IPS-18a (cell line): ENCODE measurements around the gene GASK1B.

ENCODE experiments used
- H3K27ac ChIP-seq: one replicate; pipeline ENCODE4 v1.5.1; 2013; ENCODE audit warnings: low read length
- H3K27me3 ChIP-seq: one replicate; pipeline ENCODE4 v1.6.1; 2013; ENCODE audit warnings: mild to moderate bottlenecking, low read length; ENCODE audit not compliant: control insufficient read depth, insufficient read depth
- H3K36me3 ChIP-seq: one replicate; pipeline ENCODE4 v1.6.1; 2013; ENCODE audit warnings: low read depth, low read length; ENCODE audit not compliant: control insufficient read depth
- H3K4me1 ChIP-seq: one replicate; pipeline ENCODE4 v1.6.1; 2013; ENCODE audit warnings: low read depth, low read length; ENCODE audit not compliant: control insufficient read depth
- H3K4me3 ChIP-seq: one replicate; pipeline ENCODE4 v1.5.1; 2013; ENCODE audit warnings: low read length
- H3K9ac ChIP-seq: one replicate; pipeline ENCODE4 v1.6.1; 2013; ENCODE audit warnings: mild to moderate bottlenecking, low read length, moderate library complexity
- H3K9me3 ChIP-seq: one replicate; pipeline ENCODE4 v1.6.1; 2013; ENCODE audit warnings: low read depth, low read length; ENCODE audit not compliant: control insufficient read depth

Gene GASK1B

GRCh38 chr4:158179465-158179864 lies 6.6 kb upstream of the GASK1B start:
- H3K4me3 ChIP-seq = no peak overlapping the region
- no peaks in the 10 kb centered on the region for H3K36me3 ChIP-seq
- H3K9me3 ChIP-seq = no peaks in the 10 kb centered on the region
- H3K27ac ChIP-seq = no peak overlapping the region
- H3K27me3 ChIP-seq = no peaks in the 10 kb centered on the region
- no peaks in the 10 kb centered on the region for H3K4me1 ChIP-seq
- H3K9ac ChIP-seq = no peak overlapping the region

- no peak overlapping the region for H3K4me3 ChIP-seq
- H3K36me3 ChIP-seq = no peaks in the 10 kb centered on the region
- no peak overlapping the region for H3K27ac ChIP-seq
- no peaks in the 10 kb centered on the region for H3K9me3 ChIP-seq
- no peaks in the 10 kb centered on the region for H3K27me3 ChIP-seq
- no peak overlapping the region for H3K9ac ChIP-seq
- H3K4me1 ChIP-seq = peaks cover 4% of the 10 kb centered on the region
These were observed 4.0 kb upstream of the GASK1B start for GRCh38 chr4:158176776-158177175.

DNA sequence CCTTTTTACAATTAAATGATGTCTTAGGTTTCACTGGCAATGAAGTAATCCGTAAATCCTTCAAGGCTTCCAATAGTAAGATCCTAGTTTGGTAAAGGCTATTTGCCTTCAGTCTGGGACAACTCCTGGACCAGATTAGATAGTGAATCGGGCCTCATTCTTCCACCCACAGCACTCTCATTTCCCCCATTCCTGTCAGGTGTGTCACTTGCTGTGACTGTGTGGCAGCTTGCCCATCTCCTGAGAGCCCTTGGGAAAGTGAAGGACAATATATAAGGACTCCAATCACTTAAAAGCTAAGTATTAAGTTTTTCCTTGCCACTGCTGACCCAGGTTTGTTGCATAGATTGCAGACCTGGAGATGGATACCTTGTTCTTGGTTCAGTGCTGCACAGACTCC lies 3.3 kb upstream of the GASK1B start:
- no peaks in the 10 kb centered on the region for H3K36me3 ChIP-seq
- H3K4me3 ChIP-seq = no peak overlapping the region
- H3K9ac ChIP-seq = no peak overlapping the region
- H3K4me1 ChIP-seq = peaks cover 4% of the 10 kb centered on the region
- H3K27ac ChIP-seq = no peak overlapping the region
- no peaks in the 10 kb centered on the region for H3K27me3 ChIP-seq
- no peaks in the 10 kb centered on the region for H3K9me3 ChIP-seq

- Histone ChIP-seq H3K9ac (no peak overlapping the region), H3K4me1 (peaks cover 4% of the 10 kb centered on the region), H3K27me3 (no peaks in the 10 kb centered on the region), H3K4me3 (no peak overlapping the region), H3K27ac (no peak overlapping the region), H3K36me3 (no peaks in the 10 kb centered on the region), H3K9me3 (no peaks in the 10 kb centered on the region)
These were observed 1.9 kb downstream of the GASK1B start for GRCh38 chr4:158170691-158171561.

DNA sequence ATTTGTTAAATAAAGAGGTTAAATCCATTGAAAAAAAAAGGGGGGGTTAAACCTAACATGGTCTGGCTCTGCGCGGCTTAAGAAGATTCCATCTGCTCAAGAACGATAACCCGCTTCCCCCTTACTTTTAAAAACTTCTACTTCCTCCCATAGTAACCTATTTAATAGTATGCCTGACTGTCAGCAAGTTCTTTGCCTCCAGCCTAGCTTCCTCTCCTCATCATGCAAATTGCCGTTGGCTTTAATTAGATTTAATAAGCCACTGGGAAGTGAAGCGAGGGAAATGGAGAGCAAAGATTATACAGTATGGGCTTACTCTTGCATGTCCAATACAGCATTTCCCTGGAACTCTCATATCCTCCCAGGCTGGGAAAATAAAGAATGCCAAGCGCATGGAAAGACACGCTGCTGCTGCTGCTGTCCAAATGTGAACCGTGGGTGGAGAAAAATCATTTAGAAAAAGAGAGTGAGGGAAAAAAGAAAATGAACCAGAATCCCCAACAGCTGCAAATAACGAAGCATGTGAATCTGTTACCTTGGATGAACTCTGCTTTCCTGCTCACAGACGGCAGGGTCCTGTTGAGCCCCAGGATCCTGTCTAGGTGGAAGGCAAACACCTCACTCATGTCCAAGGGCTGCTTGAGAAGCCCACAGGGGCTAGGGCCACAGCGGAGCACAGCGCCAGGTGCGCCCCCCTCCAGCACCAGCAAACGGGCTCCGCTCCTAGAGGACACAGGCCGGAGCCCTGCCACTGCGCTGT lies 2.7 kb downstream of the GASK1B start:
- H3K27ac ChIP-seq = no peak overlapping the region
- no peak overlapping the region for H3K9ac ChIP-seq
- no peaks in the 10 kb centered on the region for H3K27me3 ChIP-seq
- peaks cover 4% of the 10 kb centered on the region for H3K4me1 ChIP-seq
- H3K36me3 ChIP-seq = no peaks in the 10 kb centered on the region
- no peaks in the 10 kb centered on the region for H3K9me3 ChIP-seq
- no peak overlapping the region for H3K4me3 ChIP-seq

DNA sequence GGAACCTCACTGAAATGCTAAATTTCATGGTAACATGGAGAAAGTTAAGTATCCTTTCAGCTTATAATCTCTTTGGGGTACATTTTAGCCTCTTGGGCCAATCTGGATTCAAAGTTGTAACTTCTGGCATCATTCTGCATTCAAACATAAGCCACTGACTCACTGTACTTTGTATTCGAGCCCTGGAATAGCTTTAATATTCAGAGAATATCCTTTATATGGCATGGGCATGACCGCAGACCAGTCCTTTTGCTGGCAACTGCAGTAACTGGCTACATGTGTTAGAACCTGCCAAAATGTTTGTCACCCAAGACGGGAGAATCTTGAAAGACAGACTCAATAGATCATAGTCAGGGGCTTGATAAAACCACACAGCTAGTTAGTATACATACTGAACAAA lies 3.3 kb downstream of the GASK1B start:
- H3K4me3 ChIP-seq = no peak overlapping the region

DNA sequence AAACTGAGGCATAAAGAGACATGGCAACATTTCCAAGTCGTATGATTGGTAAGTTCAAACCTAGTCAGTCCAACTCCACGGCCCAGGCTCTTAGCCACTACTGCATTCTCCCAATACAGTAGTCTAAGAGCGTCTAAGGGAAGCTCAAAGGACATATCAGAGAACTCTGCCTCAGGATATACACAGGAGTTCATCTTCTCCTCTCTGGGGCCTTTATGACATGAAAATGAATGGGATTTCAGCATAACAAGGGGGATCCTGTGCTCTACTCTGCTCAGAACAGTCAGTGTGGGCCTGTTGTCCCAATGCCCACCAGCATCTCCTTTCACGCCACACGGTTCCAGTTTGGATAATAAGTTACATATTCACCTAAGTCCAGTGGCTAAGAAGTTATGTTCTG lies 4.2 kb downstream of the GASK1B start:
- H3K9ac ChIP-seq = no peak overlapping the region
- no peaks in the 10 kb centered on the region for H3K36me3 ChIP-seq
- no peak overlapping the region for H3K4me3 ChIP-seq
- no peak overlapping the region for H3K27ac ChIP-seq
- H3K4me1 ChIP-seq = peaks cover 4% of the 10 kb centered on the region
- no peaks in the 10 kb centered on the region for H3K27me3 ChIP-seq
- no peaks in the 10 kb centered on the region for H3K9me3 ChIP-seq

More for the DNA sequence above, 3.3 kb downstream of the GASK1B start:
- Histone ChIP-seq H3K9ac (no peak overlapping the region), H3K27ac (no peak overlapping the region), H3K36me3 (no peaks in the 10 kb centered on the region), H3K9me3 (no peaks in the 10 kb centered on the region), H3K4me1 (peaks cover 4% of the 10 kb centered on the region), H3K27me3 (no peaks in the 10 kb centered on the region)

- Histone ChIP-seq H3K4me1 (no peaks in the 10 kb centered on the region), H3K27ac (no peak overlapping the region), H3K9ac (no peak overlapping the region), H3K4me3 (no peak overlapping the region), H3K27me3 (no peaks in the 10 kb centered on the region), H3K9me3 (no peaks in the 10 kb centered on the region), H3K36me3 (no peaks in the 10 kb centered on the region)
These were observed 6.1 kb downstream of the GASK1B start for GRCh38 chr4:158166701-158167100.

DNA sequence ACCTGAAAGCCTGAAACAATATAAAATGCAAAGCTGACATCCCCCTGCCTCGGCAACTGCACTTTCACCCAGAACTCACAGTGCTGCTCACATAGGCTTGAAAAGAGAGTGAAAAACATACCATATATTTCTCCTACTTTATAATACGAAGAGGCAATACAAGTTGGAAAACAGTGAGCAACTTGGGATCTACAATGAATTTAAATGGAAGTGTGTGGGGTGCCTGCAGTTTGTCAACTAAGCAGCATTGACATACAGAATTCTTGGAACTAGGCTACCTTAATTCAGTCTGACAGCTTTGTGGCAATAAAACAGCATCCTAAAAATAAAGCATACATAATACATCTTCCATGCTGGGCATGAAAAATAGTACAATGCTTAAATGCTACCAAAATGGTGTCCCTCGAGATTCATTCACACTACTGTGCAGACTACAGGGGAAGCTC lies 8.0 kb downstream of the GASK1B start:
- no peaks in the 10 kb centered on the region for H3K27me3 ChIP-seq
- H3K27ac ChIP-seq = no peak overlapping the region
- H3K9me3 ChIP-seq = no peaks in the 10 kb centered on the region
- no peak overlapping the region for H3K4me3 ChIP-seq
- no peaks in the 10 kb centered on the region for H3K4me1 ChIP-seq
- no peaks in the 10 kb centered on the region for H3K36me3 ChIP-seq
- H3K9ac ChIP-seq = no peak overlapping the region

GRCh38 chr4:158163941-158164767 lies 8.7 kb downstream of the GASK1B start:
- Histone ChIP-seq H3K27me3 (no peaks in the 10 kb centered on the region), H3K27ac (no peak overlapping the region), H3K9ac (no peak overlapping the region), H3K36me3 (no peaks in the 10 kb centered on the region), H3K4me1 (no peaks in the 10 kb centered on the region), H3K9me3 (no peaks in the 10 kb centered on the region), H3K4me3 (no peak overlapping the region)

GRCh38 chr4:158162631-158163030 lies 10.2 kb downstream of the GASK1B start:
- Histone ChIP-seq H3K9ac (no peak overlapping the region), H3K9me3 (no peaks in the 10 kb centered on the region), H3K4me1 (no peaks in the 10 kb centered on the region), H3K27ac (no peak overlapping the region), H3K36me3 (no peaks in the 10 kb centered on the region), H3K27me3 (no peaks in the 10 kb centered on the region), H3K4me3 (no peak overlapping the region)
